ENCODE results near the gene ZCRB1.

ZCRB1 gene

DNA sequence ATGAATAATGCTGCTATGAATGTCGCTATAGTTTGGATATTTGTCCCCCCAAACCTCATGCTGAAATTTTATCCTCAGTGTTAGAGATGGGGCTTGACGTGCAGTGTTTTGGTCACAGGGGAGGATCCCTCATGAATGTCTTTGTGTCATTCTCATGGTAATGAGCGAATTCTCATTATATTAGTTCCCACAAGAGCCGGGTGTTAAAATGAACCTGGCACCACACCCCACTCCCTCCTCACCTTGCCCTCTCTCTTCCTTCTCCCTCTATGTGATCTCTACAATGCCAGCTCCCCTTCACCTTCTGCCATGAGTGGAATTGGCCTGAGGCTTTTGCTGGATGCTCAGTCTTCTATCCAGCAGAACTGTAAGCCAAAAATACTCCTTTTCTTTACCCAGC is 50.4 kb downstream of the ZCRB1 start:
- FAIRE-seq: no peak

DNA sequence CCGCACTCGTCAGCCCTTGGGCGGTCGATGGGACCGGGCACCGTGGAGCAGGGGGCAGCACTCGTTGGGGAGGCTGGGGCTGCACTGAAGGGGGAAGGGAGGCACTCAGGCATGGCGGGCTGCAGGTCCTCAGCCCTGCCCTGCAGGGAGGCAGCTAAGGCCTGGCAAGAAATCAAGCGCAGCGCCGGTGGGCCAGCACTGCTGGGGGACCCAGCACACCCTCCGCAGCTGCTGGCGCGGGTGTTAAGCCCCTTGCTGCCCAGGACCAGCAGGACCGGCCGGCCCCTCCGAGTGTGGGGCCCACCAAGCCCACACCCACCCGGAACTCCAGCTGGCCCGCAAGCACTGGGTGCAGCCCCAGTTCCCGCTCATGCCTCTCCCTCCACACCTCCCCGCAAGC is 52.2 kb downstream of the ZCRB1 start:
- FAIRE-seq: no peak

DNA sequence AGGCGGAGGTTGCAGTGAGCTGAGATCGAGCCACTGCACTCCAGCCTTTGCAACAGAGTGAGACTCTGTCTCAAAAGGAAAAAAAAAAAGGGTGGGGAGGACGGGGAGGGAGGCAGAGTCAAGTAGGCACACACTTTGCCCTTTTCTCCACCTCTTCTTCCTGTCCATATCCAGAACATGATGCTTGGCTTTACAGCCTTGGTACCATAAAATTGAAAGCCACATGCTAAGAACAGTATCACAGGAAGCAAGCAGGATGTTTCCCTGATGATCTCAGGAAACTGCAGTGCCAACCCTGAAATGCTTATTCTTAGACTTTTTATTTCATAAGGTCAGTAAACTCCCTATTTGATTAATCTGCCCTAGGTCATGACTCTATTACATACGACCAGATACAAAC is 55.3 kb downstream of the ZCRB1 start:
- no peak for FAIRE-seq

DNA sequence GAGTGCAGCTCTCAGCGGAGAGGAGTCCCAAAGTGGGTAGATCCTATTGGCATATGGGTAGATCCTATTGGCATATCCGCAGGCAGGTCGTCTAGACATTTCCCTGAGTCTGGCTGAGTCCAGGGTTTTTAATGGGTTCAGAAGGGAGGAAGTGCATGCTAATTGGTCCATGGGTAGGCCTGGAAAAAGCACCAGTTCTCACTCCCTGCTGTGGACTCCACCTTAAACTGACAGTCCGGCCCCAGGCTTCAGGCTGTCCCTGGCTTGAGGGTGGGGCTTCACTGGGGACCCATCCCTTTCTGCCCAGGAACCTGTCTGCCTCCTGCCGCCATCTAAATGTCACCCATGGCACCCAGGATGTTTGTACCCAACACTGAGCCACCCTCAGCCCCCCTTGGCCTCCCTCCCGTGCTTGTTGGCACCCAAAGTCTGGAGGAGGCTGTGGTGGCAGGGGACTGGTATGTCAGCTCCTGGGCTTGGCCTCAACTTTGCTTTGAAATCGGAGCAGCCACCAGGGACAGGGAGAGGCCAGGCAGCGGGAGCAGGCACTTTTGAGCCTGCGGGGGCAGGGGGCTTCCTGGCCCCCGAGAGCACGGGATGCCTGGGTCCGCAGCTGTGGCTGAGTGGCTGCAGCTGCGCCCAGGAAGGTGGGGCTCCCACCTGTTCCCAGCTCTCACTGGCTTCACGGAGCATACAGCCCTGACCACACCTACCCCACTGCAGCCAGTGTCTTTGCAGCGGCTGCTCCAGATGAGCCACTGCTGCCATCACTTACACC is 58.3 kb downstream of the ZCRB1 start:
- no peak for FAIRE-seq

DNA sequence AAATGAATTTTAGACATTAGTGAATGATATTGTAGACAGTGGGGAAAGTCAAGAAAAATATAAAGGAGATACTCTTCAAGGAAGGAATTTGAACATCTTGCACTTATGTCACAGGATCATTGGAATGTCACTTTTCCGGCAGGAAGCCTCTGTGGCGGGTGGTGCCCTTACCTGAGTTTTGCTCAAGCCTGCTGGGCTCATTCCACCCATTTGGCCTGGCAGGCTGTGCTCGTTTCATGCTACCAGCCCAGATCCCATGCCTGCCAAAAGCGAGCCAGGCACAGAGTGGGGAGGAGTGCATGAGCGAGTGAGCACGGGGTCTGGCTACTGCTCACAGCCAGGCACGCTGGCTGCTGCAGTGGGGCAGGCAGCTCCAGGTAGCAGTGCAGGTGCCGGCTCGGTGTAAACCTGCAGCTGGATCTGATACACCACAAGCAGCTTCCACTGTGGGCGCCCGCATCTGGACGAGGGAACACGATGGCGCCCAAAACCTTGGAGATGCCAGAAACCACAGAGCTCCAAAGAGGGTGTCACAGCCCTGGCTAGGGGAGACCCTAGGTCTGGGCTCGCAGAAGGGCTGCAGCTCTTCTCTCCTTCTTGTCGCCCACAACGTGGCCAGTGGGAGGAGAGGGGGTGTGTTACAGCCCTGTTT is 59.2 kb downstream of the ZCRB1 start:
- no peak for FAIRE-seq

DNA sequence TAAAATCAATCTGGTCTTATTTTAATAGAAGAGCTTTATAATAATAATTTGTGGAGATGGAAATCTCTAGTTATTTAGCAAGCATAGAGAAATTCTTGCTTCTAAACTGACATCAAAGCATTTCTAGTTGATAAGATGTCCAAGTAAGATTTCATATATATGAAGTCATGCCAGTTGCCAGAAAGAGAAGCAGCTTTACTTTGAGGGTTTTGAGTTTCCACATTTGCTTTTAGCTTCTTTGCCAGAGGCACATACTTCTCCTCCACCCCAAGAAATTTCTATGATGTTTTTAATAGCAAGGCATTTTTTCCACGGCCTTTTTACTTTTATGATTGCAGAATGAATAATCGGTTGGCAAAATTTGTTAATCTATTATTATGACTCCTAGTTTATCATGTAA is 63.6 kb downstream of the ZCRB1 start:
- no peak for FAIRE-seq

Measured in islet of Langerhans (tissue), 1 donor.